Osteoblast (primary cell): ENCODE data around the gene CD7. TPM values are rescaled to one million over a fixed set of nuclear protein-coding genes. Genes with fewer than 3 reads are reported as not detected.

Source experiments
- DNase-seq: peaks from one replicate; pipeline ENCODE4 v3.0.0; 2011; ENCODE audit warnings: low spot score, mixed read lengths; ENCODE audit not compliant: insufficient read length; ENCODE audit errors: missing footprints
- H2AFZ ChIP-seq: 2 replicates; pipeline ENCODE4 v1.6.0; 2011; ENCODE audit warnings: mild to moderate bottlenecking, low read length
- H3K27ac ChIP-seq: 2 replicates; pipeline ENCODE4 v1.5.1; 2011; ENCODE audit warnings: mild to moderate bottlenecking, low read depth, low read length, moderate library complexity
- H3K27me3 ChIP-seq: 2 replicates; pipeline ENCODE4 v1.6.0; 2012; ENCODE audit warnings: mild to moderate bottlenecking, control low read depth, inconsistent platforms, low read length, moderate library complexity; ENCODE audit not compliant: insufficient read depth
- H3K36me3 ChIP-seq: 2 replicates; pipeline ENCODE4 v1.5.1; 2011; ENCODE audit warnings: mild to moderate bottlenecking, low read length, control low read depth, moderate library complexity; ENCODE audit not compliant: insufficient read depth
- H3K4me1 ChIP-seq: 2 replicates; pipeline ENCODE4 v1.5.1; 2011; ENCODE audit warnings: mild to moderate bottlenecking, low read length, control low read depth, moderate library complexity; ENCODE audit not compliant: insufficient read depth
- H3K4me2 ChIP-seq: 2 replicates; pipeline ENCODE4 v1.6.0; 2011; ENCODE audit warnings: mild to moderate bottlenecking, low read length; ENCODE audit not compliant: insufficient read depth
- H3K4me3 ChIP-seq: fragments of 200-600 bp; sonication (generic); 3 replicates; pipeline ENCODE4 v1.5.1; 2012; ENCODE audit warnings: mild to moderate bottlenecking, low read length, inconsistent platforms; ENCODE audit not compliant: insufficient read depth
- H3K79me2 ChIP-seq: 2 replicates; pipeline ENCODE4 v1.6.0; 2012; ENCODE audit warnings: mild to moderate bottlenecking, low read length, control low read depth, inconsistent platforms; ENCODE audit not compliant: insufficient read depth
- H3K9me3 ChIP-seq: 2 replicates; pipeline ENCODE4 v1.5.1; 2011; ENCODE audit warnings: low read depth, low read length, control low read depth
- H4K20me1 ChIP-seq: 2 replicates; pipeline ENCODE4 v1.6.0; 2012; ENCODE audit warnings: mild to moderate bottlenecking, low read length, control low read depth; ENCODE audit not compliant: insufficient read depth
- total RNA-seq: library from RNA; depleted of rRNA; stranded (reverse); fragments of >200 nt; gene quantifications from 2 replicates; pipeline ENCODE4 v1.2.3, GENCODE V29; 2012
- TF ChIP-seq, protein P1 (sequence below): IDR thresholded peaks from 2 replicates; pipeline ENCODE4 v1.5.1; 2011; ENCODE audit warnings: mild to moderate bottlenecking, low read depth, low read length, moderate library complexity; ENCODE audit errors: extremely low read depth

Gene CD7
- total RNA-seq, 1 donor: not detected

DNA sequence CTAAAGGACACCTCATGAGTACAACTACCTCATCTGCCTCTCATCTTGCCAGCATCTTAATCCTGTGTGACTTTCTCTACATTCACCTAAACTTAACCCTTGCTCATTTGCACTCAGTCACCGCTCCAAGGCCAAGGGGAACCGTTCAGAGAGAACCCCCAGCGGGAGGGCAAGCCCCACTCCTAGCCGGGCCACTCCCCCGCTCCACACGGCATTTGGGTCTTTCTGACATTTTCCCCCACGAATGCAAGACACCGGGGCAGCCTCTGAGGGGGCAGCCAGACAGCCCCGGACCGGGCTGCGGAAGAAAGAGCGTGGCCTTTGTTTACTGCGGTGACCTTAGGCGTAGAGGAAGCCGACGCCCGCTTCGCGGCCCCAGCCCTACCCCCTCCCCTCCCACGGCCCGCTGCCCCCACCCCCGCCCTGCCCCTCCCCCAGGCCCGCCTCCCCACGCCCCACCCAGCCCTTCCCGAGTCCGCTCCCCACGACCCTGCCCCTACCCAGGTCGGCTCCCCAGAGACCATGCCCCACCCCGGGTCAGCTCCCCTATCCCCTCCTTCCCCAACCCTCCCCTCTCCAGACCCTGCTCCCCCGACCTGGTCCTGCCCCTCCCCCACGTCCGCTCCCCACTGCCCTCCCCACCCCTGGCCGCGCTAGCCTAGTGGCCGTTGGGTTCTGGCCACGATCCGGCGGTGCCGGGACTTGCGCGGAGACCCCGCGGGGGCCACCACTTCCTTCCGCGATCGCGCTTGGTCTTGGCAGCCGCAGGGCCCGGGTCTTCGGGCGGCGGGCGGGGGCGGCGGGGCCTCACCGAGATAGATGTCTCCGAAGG lies 44.7 kb downstream of the CD7 start:
- peak; percentile 91 for DNase-seq
- TF ChIP-seq, protein P1, sequence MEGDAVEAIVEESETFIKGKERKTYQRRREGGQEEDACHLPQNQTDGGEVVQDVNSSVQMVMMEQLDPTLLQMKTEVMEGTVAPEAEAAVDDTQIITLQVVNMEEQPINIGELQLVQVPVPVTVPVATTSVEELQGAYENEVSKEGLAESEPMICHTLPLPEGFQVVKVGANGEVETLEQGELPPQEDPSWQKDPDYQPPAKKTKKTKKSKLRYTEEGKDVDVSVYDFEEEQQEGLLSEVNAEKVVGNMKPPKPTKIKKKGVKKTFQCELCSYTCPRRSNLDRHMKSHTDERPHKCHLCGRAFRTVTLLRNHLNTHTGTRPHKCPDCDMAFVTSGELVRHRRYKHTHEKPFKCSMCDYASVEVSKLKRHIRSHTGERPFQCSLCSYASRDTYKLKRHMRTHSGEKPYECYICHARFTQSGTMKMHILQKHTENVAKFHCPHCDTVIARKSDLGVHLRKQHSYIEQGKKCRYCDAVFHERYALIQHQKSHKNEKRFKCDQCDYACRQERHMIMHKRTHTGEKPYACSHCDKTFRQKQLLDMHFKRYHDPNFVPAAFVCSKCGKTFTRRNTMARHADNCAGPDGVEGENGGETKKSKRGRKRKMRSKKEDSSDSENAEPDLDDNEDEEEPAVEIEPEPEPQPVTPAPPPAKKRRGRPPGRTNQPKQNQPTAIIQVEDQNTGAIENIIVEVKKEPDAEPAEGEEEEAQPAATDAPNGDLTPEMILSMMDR: no peak
- Histone ChIP-seq H3K79me2 (peaks cover 54% of the 10 kb centered on the region), H3K27me3 (no peaks in the 10 kb centered on the region), H2AFZ (peak overlapping the region; percentile 85), H3K4me2 (peak overlapping the region; percentile 87), H3K36me3 (peaks cover 30% of the 10 kb centered on the region), H3K27ac (peak overlapping the region; percentile 83), H3K4me3 (peak overlapping the region; percentile 89), H4K20me1 (peaks cover 49% of the 10 kb centered on the region), H3K9me3 (no peaks in the 10 kb centered on the region), H3K4me1 (peaks cover 22% of the 10 kb centered on the region)

DNA sequence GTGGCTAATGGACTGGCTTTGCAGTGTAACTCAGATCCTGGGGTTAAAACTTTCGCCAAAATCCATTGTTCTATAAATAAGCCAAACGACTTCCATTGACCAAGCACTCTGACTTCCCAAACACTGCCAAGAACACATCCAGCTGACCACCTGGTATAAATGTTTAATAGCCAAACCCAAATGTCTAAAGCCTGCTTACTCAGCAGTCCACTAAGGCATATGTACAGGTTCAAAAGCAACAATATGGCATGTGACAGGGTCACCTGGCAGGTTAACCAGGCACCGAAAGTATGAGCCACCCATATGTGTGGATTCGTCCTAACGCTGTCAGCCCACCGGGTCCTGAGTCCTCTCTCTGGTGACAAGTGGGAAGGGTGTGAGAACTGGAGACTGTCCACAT lies 46.0 kb downstream of the CD7 start:
- Histone ChIP-seq H3K27ac (no peak overlapping the region), H2AFZ (no peak overlapping the region), H3K4me1 (peaks cover 33% of the 10 kb centered on the region), H3K9me3 (no peaks in the 10 kb centered on the region), H3K36me3 (peaks cover 32% of the 10 kb centered on the region), H4K20me1 (peaks cover 60% of the 10 kb centered on the region), H3K79me2 (peaks cover 65% of the 10 kb centered on the region), H3K27me3 (no peaks in the 10 kb centered on the region), H3K4me3 (peak overlapping the region; percentile 89), H3K4me2 (peak overlapping the region; percentile 87)
- TF ChIP-seq, protein P1: no peak
- no peak for DNase-seq

DNA sequence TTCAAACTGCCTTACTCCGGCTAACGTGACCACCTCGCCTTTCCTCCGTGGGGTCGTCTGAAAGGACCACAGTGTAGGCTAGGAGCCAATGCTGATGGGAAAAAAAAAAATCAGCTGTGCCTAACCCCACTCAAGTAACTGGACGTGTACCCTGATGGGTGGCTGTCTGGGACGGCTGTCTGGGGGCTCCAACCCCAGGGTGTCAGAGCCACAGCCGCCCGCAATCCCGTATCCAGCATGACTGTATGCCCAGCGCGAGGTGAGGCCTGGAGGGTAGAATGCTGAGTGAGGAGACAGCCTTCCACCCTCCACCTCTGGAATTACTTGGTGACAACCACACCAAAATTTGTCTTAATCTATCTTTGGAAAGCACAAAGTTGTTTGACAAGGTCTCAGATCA lies 46.8 kb downstream of the CD7 start:
- Histone ChIP-seq H4K20me1 (peaks cover 68% of the 10 kb centered on the region), H3K27me3 (no peaks in the 10 kb centered on the region), H2AFZ (no peak overlapping the region), H3K4me2 (peak overlapping the region; percentile 37), H3K79me2 (peaks cover 72% of the 10 kb centered on the region), H3K36me3 (peaks cover 40% of the 10 kb centered on the region), H3K9me3 (no peaks in the 10 kb centered on the region), H3K27ac (no peak overlapping the region), H3K4me1 (peaks cover 36% of the 10 kb centered on the region), H3K4me3 (no peak overlapping the region)
- TF ChIP-seq, protein P1: no peak
- no peak for DNase-seq

DNA sequence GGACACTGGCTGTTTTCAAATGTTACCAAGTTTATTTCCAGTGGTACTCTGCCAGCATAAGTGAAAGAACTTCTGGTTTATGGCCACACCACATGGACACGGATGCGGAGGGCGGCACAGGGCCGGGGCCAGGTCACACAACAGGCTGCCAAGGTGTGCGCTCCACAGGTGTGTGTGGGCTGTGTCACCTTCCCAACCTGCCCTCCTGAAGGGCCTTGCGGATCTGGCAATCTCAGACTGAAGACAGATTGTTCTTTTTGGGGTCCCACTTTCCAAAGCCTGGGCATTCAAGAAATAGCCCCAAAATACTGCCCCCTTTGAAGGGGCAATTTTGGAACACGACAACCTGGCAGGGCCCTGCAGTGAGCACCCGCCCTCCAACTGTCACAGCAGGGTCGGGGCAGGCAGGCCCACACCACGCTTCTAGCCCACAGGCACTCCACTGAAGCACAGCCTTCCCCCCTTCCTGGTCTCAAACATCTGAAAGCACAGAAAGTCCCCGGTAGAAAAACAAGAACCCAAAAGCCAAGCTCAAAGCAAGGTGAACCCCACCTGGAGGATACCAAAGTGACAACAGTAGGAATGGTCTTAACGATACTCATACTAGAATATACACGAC lies 47.4 kb downstream of the CD7 start:
- Histone ChIP-seq H3K4me2 (peak overlapping the region; percentile 37), H3K4me1 (peaks cover 36% of the 10 kb centered on the region), H3K27ac (peak overlapping the region; percentile 39), H3K79me2 (peaks cover 79% of the 10 kb centered on the region), H3K9me3 (no peaks in the 10 kb centered on the region), H2AFZ (no peak overlapping the region), H3K4me3 (no peak overlapping the region), H4K20me1 (peaks cover 74% of the 10 kb centered on the region), H3K36me3 (peaks cover 46% of the 10 kb centered on the region), H3K27me3 (no peaks in the 10 kb centered on the region)
- TF ChIP-seq, protein P1: no peak
- DNase-seq: no peak
